MM.1S (cell line): ENCODE data around the gene APLNR.

Source experiments
- EZH2 ChIP-seq: fragments of 300-600 bp; sonication (generic); optimal IDR thresholded peaks from 2 replicates; pipeline ENCODE3; 2017; ENCODE audit warnings: low read depth, mild to moderate bottlenecking, antibody characterized with exemption, low read length, mixed read lengths
- EZH2phosphoT487 ChIP-seq: fragments of 300-600 bp; sonication (generic); IDR thresholded peaks from 2 replicates; pipeline ENCODE4 v1.6.1; 2018; ENCODE audit warnings: antibody characterized with exemption, low read length
- TF ChIP-seq, protein P1 (sequence below): fragments of 300-600 bp; sonication (generic); IDR thresholded peaks from 2 replicates; pipeline ENCODE4 v1.5.1; 2016; ENCODE audit warnings: antibody characterized with exemption, low read length, mixed read lengths

DNA sequence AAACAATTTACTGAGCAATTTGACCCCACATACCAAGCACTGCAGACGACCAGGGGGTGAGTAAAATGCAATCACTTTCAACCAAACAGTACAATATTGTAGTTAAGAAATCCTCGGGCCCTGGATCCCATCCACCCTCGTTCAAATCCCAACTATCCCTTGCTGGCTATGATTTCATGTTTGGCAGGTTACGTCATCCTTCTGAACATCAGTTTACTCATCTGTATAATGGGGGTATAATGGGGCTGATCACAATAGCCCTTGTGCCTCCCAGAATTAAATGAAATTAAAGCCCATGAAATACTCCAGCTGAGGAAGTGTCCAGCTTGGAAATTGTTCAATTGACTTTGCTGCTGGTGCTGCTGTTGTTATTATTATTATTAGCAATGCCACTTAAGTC, 20.6 kb downstream of the APLNR start:
- no peak for TF ChIP-seq EZH2phosphoT487
- TF ChIP-seq, protein P1, sequence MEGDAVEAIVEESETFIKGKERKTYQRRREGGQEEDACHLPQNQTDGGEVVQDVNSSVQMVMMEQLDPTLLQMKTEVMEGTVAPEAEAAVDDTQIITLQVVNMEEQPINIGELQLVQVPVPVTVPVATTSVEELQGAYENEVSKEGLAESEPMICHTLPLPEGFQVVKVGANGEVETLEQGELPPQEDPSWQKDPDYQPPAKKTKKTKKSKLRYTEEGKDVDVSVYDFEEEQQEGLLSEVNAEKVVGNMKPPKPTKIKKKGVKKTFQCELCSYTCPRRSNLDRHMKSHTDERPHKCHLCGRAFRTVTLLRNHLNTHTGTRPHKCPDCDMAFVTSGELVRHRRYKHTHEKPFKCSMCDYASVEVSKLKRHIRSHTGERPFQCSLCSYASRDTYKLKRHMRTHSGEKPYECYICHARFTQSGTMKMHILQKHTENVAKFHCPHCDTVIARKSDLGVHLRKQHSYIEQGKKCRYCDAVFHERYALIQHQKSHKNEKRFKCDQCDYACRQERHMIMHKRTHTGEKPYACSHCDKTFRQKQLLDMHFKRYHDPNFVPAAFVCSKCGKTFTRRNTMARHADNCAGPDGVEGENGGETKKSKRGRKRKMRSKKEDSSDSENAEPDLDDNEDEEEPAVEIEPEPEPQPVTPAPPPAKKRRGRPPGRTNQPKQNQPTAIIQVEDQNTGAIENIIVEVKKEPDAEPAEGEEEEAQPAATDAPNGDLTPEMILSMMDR: no peak
- no peak for TF ChIP-seq EZH2
